ENCODE data around the gene AGRP.

GRCh38 chr16:67457611-67458010, 25.7 kb downstream of the AGRP start:
- no peak for TF ChIP-seq ZBTB43 (CRISPR knock-in tag; IDR thresholded peaks at IDR 0.05)
- no peak for TF ChIP-seq CTCF (IDR thresholded peaks at IDR 0.05)
- no peak for TF ChIP-seq NR3C1 (CRISPR knock-in tag; conservative IDR thresholded peaks at IDR 0.05; ENCODE audit: low read depth)
- no peak for TF ChIP-seq USF1 (CRISPR knock-in tag; IDR thresholded peaks at IDR 0.05)
- TF ChIP-seq, protein P1, sequence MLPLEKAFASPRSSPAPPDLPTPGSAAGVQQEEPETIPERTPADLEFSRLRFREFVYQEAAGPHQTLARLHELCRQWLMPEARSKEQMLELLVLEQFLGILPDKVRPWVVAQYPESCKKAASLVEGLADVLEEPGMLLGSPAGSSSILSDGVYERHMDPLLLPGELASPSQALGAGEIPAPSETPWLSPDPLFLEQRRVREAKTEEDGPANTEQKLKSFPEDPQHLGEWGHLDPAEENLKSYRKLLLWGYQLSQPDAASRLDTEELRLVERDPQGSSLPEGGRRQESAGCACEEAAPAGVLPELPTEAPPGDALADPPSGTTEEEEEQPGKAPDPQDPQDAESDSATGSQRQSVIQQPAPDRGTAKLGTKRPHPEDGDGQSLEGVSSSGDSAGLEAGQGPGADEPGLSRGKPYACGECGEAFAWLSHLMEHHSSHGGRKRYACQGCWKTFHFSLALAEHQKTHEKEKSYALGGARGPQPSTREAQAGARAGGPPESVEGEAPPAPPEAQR (CRISPR knock-in tag; IDR thresholded peaks at IDR 0.05), result no peak
- TF ChIP-seq ZNF121 (CRISPR knock-in tag; IDR thresholded peaks at IDR 0.05), result no peak
- no peak for TF ChIP-seq NFYB (CRISPR knock-in tag; conservative IDR thresholded peaks at IDR 0.05; ENCODE audit: low read depth)
- no peak for TF ChIP-seq EMX1 (CRISPR knock-in tag; IDR thresholded peaks at IDR 0.05)
- no peak for TF ChIP-seq CBFB (CRISPR knock-in tag; IDR thresholded peaks at IDR 0.05; ENCODE audit: low read depth)
- no peak for TF ChIP-seq TCF7 (CRISPR knock-in tag; IDR thresholded peaks at IDR 0.05; ENCODE audit: low read depth)
- no peak for TF ChIP-seq ETV6 (CRISPR knock-in tag; IDR thresholded peaks at IDR 0.05)
